GM23248 (cell line): Measurements from ENCODE around the gene PNMT.

ENCODE experiments used
- EZH2 ChIP-seq: fragments of 200-600 bp; sonication (generic); IDR thresholded peaks from 2 replicates; pipeline ENCODE4 v1.6.1; 2018; ENCODE audit warnings: antibody characterized with exemption, mild to moderate bottlenecking; ENCODE audit not compliant: insufficient read depth, poor library complexity, severe bottlenecking
- EZH2phosphoT487 ChIP-seq: fragments of 200-600 bp; sonication (generic); IDR thresholded peaks from 2 replicates; pipeline ENCODE4 v1.6.1; 2018; ENCODE audit warnings: antibody characterized with exemption, moderate library complexity, mild to moderate bottlenecking, low read depth; ENCODE audit not compliant: insufficient read depth

DNA sequence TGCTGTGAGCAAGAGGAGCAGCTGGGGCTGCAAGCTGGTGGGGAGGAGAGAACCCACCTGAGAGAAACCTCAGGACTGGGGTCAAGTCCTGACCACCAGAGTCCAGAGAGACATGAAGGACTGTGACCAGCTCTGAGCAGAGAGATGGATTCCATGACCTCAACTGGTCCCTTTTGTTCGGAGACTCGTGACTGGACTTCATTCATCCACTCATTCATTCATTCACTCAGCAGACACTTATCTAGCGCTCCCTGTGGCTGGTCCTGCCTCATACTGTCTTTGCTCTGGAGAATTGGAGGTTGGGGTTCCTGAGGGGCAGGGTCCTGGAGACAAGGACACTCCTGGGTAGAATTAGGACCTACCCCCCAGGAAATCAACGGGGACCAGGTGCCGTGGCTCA lies 35.7 kb downstream of the PNMT start:
- no peak for TF ChIP-seq EZH2phosphoT487
- no peak for TF ChIP-seq EZH2
